IPS-18a (cell line): Measurements from ENCODE around the gene VTCN1.
A peak's percentile ranks its signal among the peaks of the same experiment; 100 is the strongest.
"Not testable (repeated sequence)": the region's sequence is repeated elsewhere in the genome, so short reads cannot be mapped to it uniquely, and the experiment has no call there.

ENCODE experiments used
- H3K27ac ChIP-seq: one replicate; pipeline ENCODE4 v1.5.1; 2013; ENCODE audit warnings: low read length
- H3K27me3 ChIP-seq: one replicate; pipeline ENCODE4 v1.6.1; 2013; ENCODE audit warnings: mild to moderate bottlenecking, low read length; ENCODE audit not compliant: control insufficient read depth, insufficient read depth
- H3K36me3 ChIP-seq: one replicate; pipeline ENCODE4 v1.6.1; 2013; ENCODE audit warnings: low read depth, low read length; ENCODE audit not compliant: control insufficient read depth
- H3K4me1 ChIP-seq: one replicate; pipeline ENCODE4 v1.6.1; 2013; ENCODE audit warnings: low read depth, low read length; ENCODE audit not compliant: control insufficient read depth
- H3K4me3 ChIP-seq: one replicate; pipeline ENCODE4 v1.5.1; 2013; ENCODE audit warnings: low read length
- H3K9ac ChIP-seq: one replicate; pipeline ENCODE4 v1.6.1; 2013; ENCODE audit warnings: mild to moderate bottlenecking, low read length, moderate library complexity
- H3K9me3 ChIP-seq: one replicate; pipeline ENCODE4 v1.6.1; 2013; ENCODE audit warnings: low read depth, low read length; ENCODE audit not compliant: control insufficient read depth

VTCN1 gene

GRCh38 chr1:117112047-117112717 is 98.5 kb downstream of the VTCN1 start:
- H3K4me1 ChIP-seq: peaks cover 7% of the 10 kb centered on the region
- H3K27me3 ChIP-seq: no peaks in the 10 kb centered on the region
- H3K9ac ChIP-seq: no peak overlapping the region
- H3K36me3 ChIP-seq: peaks cover 29% of the 10 kb centered on the region
- H3K4me3 ChIP-seq: no peak overlapping the region
- peak overlapping the region; percentile 7 for H3K27ac ChIP-seq
- H3K9me3 ChIP-seq: no peaks in the 10 kb centered on the region

DNA sequence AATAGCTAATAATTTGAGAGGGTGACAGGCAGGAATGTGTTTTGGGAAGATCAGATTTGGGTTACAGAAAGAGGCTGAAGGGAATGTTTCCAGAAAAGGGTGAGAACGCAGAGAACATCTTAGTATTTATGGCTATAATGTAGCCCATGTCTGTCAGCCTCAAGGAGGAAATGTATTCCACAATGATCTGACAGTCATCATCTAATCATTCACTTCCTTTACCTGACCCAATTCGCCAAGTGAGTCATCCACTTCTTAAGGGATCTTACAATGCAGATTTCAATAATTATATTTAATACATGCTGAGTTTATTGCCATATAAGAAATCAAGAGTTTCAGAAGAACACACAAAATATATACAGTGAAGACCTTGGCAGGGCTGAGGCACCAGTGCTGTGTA is 100.0 kb downstream of the VTCN1 start:
- Histone ChIP-seq H3K9me3 (no peaks in the 10 kb centered on the region), H3K27ac (no peak overlapping the region), H3K9ac (no peak overlapping the region), H3K4me3 (no peak overlapping the region), H3K4me1 (peaks cover 7% of the 10 kb centered on the region), H3K36me3 (peaks cover 34% of the 10 kb centered on the region), H3K27me3 (no peaks in the 10 kb centered on the region)

- H3K9ac ChIP-seq: no peak overlapping the region
- H3K27me3 ChIP-seq: no peaks in the 10 kb centered on the region
- H3K36me3 ChIP-seq: peaks cover 38% of the 10 kb centered on the region
- peaks cover 5% of the 10 kb centered on the region for H3K4me1 ChIP-seq
- no peak overlapping the region for H3K4me3 ChIP-seq
- H3K27ac ChIP-seq: no peak overlapping the region
- H3K9me3 ChIP-seq: no peaks in the 10 kb centered on the region
Observed at GRCh38 chr1:117107364-117107763, 103.4 kb downstream of the VTCN1 start.

- Histone ChIP-seq H3K36me3 (peaks cover 46% of the 10 kb centered on the region), H3K4me3 (no peak overlapping the region)
Observed at GRCh38 chr1:117106478-117106877, 104.2 kb downstream of the VTCN1 start.

DNA sequence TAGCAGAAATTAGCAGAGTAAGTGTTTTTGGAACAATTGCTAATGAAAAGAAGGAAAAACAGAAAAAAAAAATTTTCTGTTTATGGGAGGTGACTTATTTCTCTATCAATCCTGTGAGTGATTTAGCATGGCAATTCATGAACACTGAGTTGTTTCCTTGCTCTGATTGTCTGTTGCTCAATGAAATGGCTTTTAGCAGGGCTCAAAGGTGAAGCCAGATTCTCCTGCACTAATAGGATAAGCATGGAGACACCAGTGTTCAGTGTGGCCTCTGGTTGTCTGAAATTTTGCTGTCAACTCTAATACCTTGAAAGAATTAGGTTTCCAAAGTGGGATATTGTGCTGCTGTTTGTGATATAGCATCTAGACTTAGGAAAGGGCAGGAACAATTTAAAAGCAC is 105.0 kb downstream of the VTCN1 start:
- Histone ChIP-seq H3K9ac (no peak overlapping the region), H3K27ac (no peak overlapping the region), H3K4me3 (no peak overlapping the region), H3K36me3 (peaks cover 48% of the 10 kb centered on the region), H3K4me1 (no peaks in the 10 kb centered on the region), H3K9me3 (no peaks in the 10 kb centered on the region), H3K27me3 (no peaks in the 10 kb centered on the region)

More at GRCh38 chr1:117106478-117106877, 104.2 kb downstream of the VTCN1 start:
- Histone ChIP-seq H3K9me3 (no peaks in the 10 kb centered on the region), H3K27me3 (no peaks in the 10 kb centered on the region), H3K4me1 (no peaks in the 10 kb centered on the region), H3K27ac (no peak overlapping the region), H3K9ac (no peak overlapping the region)

DNA sequence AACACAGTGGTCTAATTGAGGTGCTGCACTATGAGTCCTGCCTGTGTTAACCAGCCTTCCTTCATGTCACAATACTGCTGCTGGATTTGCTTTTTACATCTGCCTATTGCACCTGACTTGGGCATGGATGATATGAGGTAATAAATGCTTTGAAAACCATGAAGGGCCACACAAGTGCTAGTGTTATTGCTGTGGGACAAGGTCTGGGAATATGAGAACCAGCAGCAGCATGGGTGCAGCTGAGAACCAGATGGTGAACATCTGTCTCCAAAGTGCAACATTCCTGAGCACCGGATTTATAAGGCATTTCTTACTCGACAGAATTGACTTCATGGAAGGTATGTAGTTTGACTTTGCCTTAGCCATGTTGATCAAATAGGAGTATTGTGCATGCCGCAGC is 105.7 kb downstream of the VTCN1 start:
- H3K9ac ChIP-seq: no peak overlapping the region
- H3K4me3 ChIP-seq: no peak overlapping the region
- H3K9me3 ChIP-seq: no peaks in the 10 kb centered on the region
- H3K27me3 ChIP-seq: no peaks in the 10 kb centered on the region
- no peak overlapping the region for H3K27ac ChIP-seq
- H3K4me1 ChIP-seq: no peaks in the 10 kb centered on the region
- H3K36me3 ChIP-seq: peaks cover 56% of the 10 kb centered on the region

DNA sequence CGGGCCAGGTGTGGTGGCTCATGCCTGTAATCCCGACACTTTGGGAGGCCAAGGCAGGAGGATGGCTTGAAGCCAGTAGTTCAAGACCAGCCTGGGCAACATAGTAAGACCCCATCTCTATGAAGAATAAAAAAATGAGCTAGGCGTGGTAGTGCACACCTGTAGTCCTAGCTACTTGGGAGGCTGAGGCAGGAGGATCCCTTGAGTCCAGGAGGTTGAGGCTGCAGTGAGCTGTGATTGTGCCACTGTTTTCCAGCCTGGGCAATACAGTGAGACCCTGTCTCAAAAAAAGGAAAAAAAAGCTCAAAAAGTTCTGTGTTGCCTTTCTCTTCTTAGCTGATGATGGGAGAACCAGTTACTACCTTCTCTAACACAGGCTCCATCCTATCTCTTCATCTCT is 108.9 kb downstream of the VTCN1 start:
- H3K4me1 ChIP-seq, H3K27ac ChIP-seq, H3K27me3 ChIP-seq, H3K9ac ChIP-seq, H3K4me3 ChIP-seq, H3K9me3 ChIP-seq: not testable (repeated sequence)
- peaks cover 81% of the 10 kb centered on the region for H3K36me3 ChIP-seq

- Histone ChIP-seq H3K27ac (no peak overlapping the region), H3K4me3 (no peak overlapping the region), H3K36me3 (peaks cover 81% of the 10 kb centered on the region), H3K4me1 (no peaks in the 10 kb centered on the region), H3K27me3 (no peaks in the 10 kb centered on the region), H3K9ac (no peak overlapping the region), H3K9me3 (no peaks in the 10 kb centered on the region)
Observed at GRCh38 chr1:117101334-117101733, 109.4 kb downstream of the VTCN1 start.

DNA sequence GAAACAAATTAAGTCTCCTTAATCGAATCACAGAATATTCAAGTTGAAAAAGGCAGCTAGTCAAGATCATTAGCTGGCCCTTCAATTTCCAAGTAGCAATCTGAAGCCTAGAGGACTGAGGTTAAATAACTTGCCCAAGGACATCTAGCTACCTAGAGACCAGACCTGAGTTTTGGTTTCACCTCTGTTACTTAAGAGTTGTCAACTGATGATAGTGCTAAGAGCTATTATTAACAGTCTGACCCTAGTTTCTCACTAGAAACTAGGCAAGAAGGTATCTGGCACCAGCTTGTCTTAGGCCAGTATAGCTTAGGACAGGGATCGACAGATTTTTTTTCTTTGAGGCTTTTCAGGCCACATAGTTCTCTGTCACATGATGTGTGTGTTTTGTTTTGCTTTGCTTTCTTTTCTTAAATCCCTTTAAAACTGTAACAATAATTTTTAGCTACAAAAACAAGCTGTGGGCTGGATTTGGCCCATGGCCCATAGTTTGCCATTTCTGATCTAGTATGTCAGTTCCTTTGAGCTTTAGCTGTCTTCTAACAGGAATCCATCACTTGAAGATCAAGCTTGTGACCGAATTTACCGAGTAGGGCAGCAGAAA is 112.3 kb downstream of the VTCN1 start:
- no peaks in the 10 kb centered on the region for H3K9me3 ChIP-seq
- peaks cover 6% of the 10 kb centered on the region for H3K4me1 ChIP-seq
- no peak overlapping the region for H3K27ac ChIP-seq
- H3K9ac ChIP-seq: no peak overlapping the region
- no peaks in the 10 kb centered on the region for H3K27me3 ChIP-seq
- no peak overlapping the region for H3K4me3 ChIP-seq
- H3K36me3 ChIP-seq: peaks cover 97% of the 10 kb centered on the region

GRCh38 chr1:117097443-117097842 is 113.3 kb downstream of the VTCN1 start:
- H3K4me3 ChIP-seq: no peak overlapping the region
- H3K4me1 ChIP-seq: peaks cover 14% of the 10 kb centered on the region
- no peaks in the 10 kb centered on the region for H3K27me3 ChIP-seq
- H3K9ac ChIP-seq: no peak overlapping the region
- peaks cover 97% of the 10 kb centered on the region for H3K36me3 ChIP-seq
- H3K9me3 ChIP-seq: no peaks in the 10 kb centered on the region
- H3K27ac ChIP-seq: no peak overlapping the region

GRCh38 chr1:117096951-117097408 is 113.7 kb downstream of the VTCN1 start:
- no peaks in the 10 kb centered on the region for H3K27me3 ChIP-seq
- peaks cover 14% of the 10 kb centered on the region for H3K4me1 ChIP-seq
- no peak overlapping the region for H3K27ac ChIP-seq
- peaks cover 97% of the 10 kb centered on the region for H3K36me3 ChIP-seq
- H3K9me3 ChIP-seq: no peaks in the 10 kb centered on the region
- no peak overlapping the region for H3K4me3 ChIP-seq
- H3K9ac ChIP-seq: no peak overlapping the region
